OCI-LY7 (cell line): Measurements from ENCODE around the gene CCDC89.

ENCODE experiments used
- EZH2phosphoT487 ChIP-seq: fragments of 200-600 bp; sonication (generic); IDR thresholded peaks from 2 replicates; pipeline ENCODE4 v1.6.1; 2018; ENCODE audit warnings: low read depth, borderline replicate concordance, mild to moderate bottlenecking, mixed run types, antibody characterized with exemption, low read length, moderate library complexity, mixed read lengths
- TF ChIP-seq, protein P1 (sequence below): fragments of 200-600 bp; sonication (generic); conservative IDR thresholded peaks from 2 replicates; pipeline ENCODE4 v1.5.1; 2014; ENCODE audit warnings: mild to moderate bottlenecking, antibody characterized with exemption, low read length, moderate library complexity, mixed read lengths

DNA sequence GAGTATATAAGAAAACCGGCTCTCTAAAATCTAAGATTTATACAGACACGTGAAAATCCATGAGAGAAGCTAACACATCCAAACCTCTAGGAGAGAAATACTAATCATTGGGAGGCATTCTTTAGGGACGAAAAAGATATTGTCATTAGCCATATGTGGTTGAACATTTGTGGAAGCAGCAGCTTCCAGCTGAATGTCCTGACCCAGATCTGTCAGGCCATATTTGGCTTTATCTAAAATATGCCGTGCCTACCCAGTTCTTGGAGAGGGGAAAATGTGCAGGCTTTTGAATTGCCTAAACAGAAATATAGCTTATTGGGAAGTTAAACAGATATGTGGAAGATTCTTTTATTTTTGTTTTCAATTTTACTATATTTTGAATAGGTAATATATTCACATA is 6.4 kb downstream of the CCDC89 start:
- TF ChIP-seq, protein P1, sequence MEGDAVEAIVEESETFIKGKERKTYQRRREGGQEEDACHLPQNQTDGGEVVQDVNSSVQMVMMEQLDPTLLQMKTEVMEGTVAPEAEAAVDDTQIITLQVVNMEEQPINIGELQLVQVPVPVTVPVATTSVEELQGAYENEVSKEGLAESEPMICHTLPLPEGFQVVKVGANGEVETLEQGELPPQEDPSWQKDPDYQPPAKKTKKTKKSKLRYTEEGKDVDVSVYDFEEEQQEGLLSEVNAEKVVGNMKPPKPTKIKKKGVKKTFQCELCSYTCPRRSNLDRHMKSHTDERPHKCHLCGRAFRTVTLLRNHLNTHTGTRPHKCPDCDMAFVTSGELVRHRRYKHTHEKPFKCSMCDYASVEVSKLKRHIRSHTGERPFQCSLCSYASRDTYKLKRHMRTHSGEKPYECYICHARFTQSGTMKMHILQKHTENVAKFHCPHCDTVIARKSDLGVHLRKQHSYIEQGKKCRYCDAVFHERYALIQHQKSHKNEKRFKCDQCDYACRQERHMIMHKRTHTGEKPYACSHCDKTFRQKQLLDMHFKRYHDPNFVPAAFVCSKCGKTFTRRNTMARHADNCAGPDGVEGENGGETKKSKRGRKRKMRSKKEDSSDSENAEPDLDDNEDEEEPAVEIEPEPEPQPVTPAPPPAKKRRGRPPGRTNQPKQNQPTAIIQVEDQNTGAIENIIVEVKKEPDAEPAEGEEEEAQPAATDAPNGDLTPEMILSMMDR: no peak
- TF ChIP-seq EZH2phosphoT487: no peak
